Adrenal gland (tissue), 12 donors: ENCODE data around the gene NOP14. TPM values are rescaled to one million over a fixed set of nuclear protein-coding genes. Genes with fewer than 3 reads are reported as not detected.

ENCODE experiments used
- DNase-seq, 7 donors: peaks; one replicate each; pipeline ENCODE4 v3.0.0-alpha.2; 2019 to 2020
- H3K27ac ChIP-seq, 5 donors: fragments of 200-600 bp; sonication (generic) in 4 of 5; 1 replicate in 3 of 5; 2 replicates in 2 of 5; pipeline versions ENCODE4 v1.5.1 to v1.8.0; 2016 to 2020; ENCODE audit warnings: mild to moderate bottlenecking in 1 of 5
- H3K27me3 ChIP-seq: fragments of 200-600 bp; 2 replicates; pipeline ENCODE4 v1.8.0; 2021
- H3K36me3 ChIP-seq, 2 donors: fragments of 200-600 bp; replicated peaks in 1 of 2; 1 replicate in 1 of 2; 2 replicates in 1 of 2; pipeline versions ENCODE4 v1.5.1 to v1.8.0; 2018 to 2022
- H3K4me1 ChIP-seq, 2 donors: fragments of 200-600 bp; replicated peaks in 1 of 2; 1 replicate in 1 of 2; 2 replicates in 1 of 2; pipeline versions ENCODE4 v1.5.1 to v1.8.0; 2018 to 2021
- H3K4me3 ChIP-seq, 4 donors: fragments of 200-600 bp; sonication (generic) in 3 of 4; one replicate each; pipeline ENCODE4 v1.5.1; 2016 to 2018
- H3K9me3 ChIP-seq, 3 donors: fragments of 200-600 bp; sonication (generic) in 1 of 3; replicated peaks in 1 of 3; 1 replicate in 2 of 3; 2 replicates in 1 of 3; pipeline versions ENCODE4 v1.5.1 to v1.8.0; 2016 to 2021
- POLR2A ChIP-seq, 2 donors: fragments of 450-650 bp; IDR thresholded peaks; one replicate each; pipeline ENCODE4 v1.6.1; 2017; ENCODE audit warnings: antibody characterized with exemption in 2 of 2, mild to moderate bottlenecking in 2 of 2, moderate library complexity in 1 of 2
- WGBS, 4 donors: extraction: QIAGEN DNeasy Blood & Tissue Kit in 2 of 4; methylation state at CpG; one replicate each; pipeline versions ENCODE4 v1.1.5 to v1.1.7; 2013 to 2017; 5-methylcytosine and 5-hydroxymethylcytosine counted together
- intact Hi-C, 2 donors: fragments of 100-400 bp; cut with DNase I; formaldehyde crosslinking; loops; one replicate each; pipeline versions ENCODE4 v1.14.1 to v1.15.0; 2022 to 2023
- polyA plus RNA-seq, 3 donors: library from polyadenylated mRNA; stranded (reverse); fragments of 200-250 nt in 2 of 3; fragments of 350-450 nt in 1 of 3; fragmentation: Illumina TruSeq in 1 of 3; extraction: RNeasy Lipid Tissue Mini Kit (QIAGEN cat#74804) in 1 of 3; gene quantifications; one replicate each; pipeline ENCODE4 v1.2.3, GENCODE V29; 2013 to 2014
- total RNA-seq, 9 donors: library from RNA; depleted of rRNA in 4 of 9; stranded (reverse); fragments of >200 nt in 4 of 9; fragments of 120-200 nt in 1 of 9; fragmentation: NEBNext Ultra II Directional in 1 of 9; extraction: Animal tissue kit (Norgen Biotek cat#: 25700) in 1 of 9; gene quantifications; one replicate each; pipeline versions ENCODE4 v1.1.0 to v1.2.4, GENCODE V29; 2013 to 2023
- TF ChIP-seq, protein P1 (sequence below), 6 experiments: fragments of 450-650 bp in 4 of 6; fragments of 200-600 bp in 2 of 6; sonication (generic) in 1 of 6; IDR thresholded peaks; 1 replicate in 5 of 6; 2 replicates in 1 of 6; pipeline versions ENCODE4 v1.5.1 to v1.8.0; 2016 to 2021; ENCODE audit warnings: antibody characterized with exemption in 6 of 6, mild to moderate bottlenecking in 2 of 6, moderate library complexity in 1 of 6
- donor health status: healthy with polysubstance abuse.
- donor health status: Bipolar disorder and iron deficiency.
- donor health status: DM: yes; HTN: yes; CAD: no.
- donor health status: DM: no; HTN: no; CAD: no.
- donor health status: DM: no; HTN: no; CAD: no.
- donor health status: DM: yes; HTN: yes; CAD: no.

NOP14 gene
- total and polyA plus RNA-seq, 12 donors = 16.4 to 56.5 (median 25.5) TPM

- WGBS, 4 donors = 91 to 95% (median 93%) methylated on average over 39 to 41 of the region's 41 CpGs
Observed at GRCh38 chr4:2925931-2926860, 37.0 kb downstream of the NOP14 start.

GRCh38 chr4:2925496-2925895 is 37.7 kb downstream of the NOP14 start:
- Histone ChIP-seq H3K4me1 (no peaks in the 10 kb centered on the region), H3K27me3 (no peaks in the 10 kb centered on the region), H3K27ac (no peak overlapping the region), H3K4me3 (no peak overlapping the region), H3K9me3 (no peaks in the 10 kb centered on the region), H3K36me3 (peaks cover 0 to 79% of the 10 kb centered on the region in 2 donors)
- TF ChIP-seq POLR2A (IDR thresholded peaks at IDR 0.05) = no peak
- TF ChIP-seq, protein P1, sequence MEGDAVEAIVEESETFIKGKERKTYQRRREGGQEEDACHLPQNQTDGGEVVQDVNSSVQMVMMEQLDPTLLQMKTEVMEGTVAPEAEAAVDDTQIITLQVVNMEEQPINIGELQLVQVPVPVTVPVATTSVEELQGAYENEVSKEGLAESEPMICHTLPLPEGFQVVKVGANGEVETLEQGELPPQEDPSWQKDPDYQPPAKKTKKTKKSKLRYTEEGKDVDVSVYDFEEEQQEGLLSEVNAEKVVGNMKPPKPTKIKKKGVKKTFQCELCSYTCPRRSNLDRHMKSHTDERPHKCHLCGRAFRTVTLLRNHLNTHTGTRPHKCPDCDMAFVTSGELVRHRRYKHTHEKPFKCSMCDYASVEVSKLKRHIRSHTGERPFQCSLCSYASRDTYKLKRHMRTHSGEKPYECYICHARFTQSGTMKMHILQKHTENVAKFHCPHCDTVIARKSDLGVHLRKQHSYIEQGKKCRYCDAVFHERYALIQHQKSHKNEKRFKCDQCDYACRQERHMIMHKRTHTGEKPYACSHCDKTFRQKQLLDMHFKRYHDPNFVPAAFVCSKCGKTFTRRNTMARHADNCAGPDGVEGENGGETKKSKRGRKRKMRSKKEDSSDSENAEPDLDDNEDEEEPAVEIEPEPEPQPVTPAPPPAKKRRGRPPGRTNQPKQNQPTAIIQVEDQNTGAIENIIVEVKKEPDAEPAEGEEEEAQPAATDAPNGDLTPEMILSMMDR (IDR thresholded peaks at IDR 0.05) = no peak
- intact Hi-C loops = no loop called here
- peak in 1 of 7 donors; percentile 39 for DNase-seq
- whole genome bisulfite sequencing, 4 donors = 90 to 94% (median 93%) methylated on average over 5 of the region's 5 CpGs

More at GRCh38 chr4:2925931-2926860, 37.0 kb downstream of the NOP14 start:
- Histone ChIP-seq H3K4me1 (no peaks in the 10 kb centered on the region), H3K36me3 (peaks cover 0 to 86% of the 10 kb centered on the region in 2 donors), H3K27me3 (no peaks in the 10 kb centered on the region), H3K9me3 (no peaks in the 10 kb centered on the region), H3K27ac (no peak overlapping the region), H3K4me3 (no peak overlapping the region)
- intact Hi-C loops = no loop called here
- TF ChIP-seq POLR2A (IDR thresholded peaks at IDR 0.05) = no peak
- TF ChIP-seq, protein P1 (IDR thresholded peaks at IDR 0.05) = no peak
- DNase-seq = peak in 2 of 7 donors; percentile 13 to 52

- H3K4me3 ChIP-seq = no peak overlapping the region
- H3K9me3 ChIP-seq = no peaks in the 10 kb centered on the region
- H3K4me1 ChIP-seq = no peaks in the 10 kb centered on the region
- intact Hi-C loops = no loop called here
- H3K27me3 ChIP-seq = no peaks in the 10 kb centered on the region
- DNase-seq = peak in 2 of 7 donors; percentile 9 to 46
- H3K36me3 ChIP-seq = peaks cover 0 to 72% of the 10 kb centered on the region in 2 donors
- no peak overlapping the region for H3K27ac ChIP-seq
- WGBS, 4 donors = 87 to 95% (median 90%) methylated on average over 7 of the region's 7 CpGs
- no peak for TF ChIP-seq POLR2A (IDR thresholded peaks at IDR 0.05)
- TF ChIP-seq, protein P1 (IDR thresholded peaks at IDR 0.05) = no peak
Observed at GRCh38 chr4:2924765-2925301, 38.4 kb downstream of the NOP14 start.

- intact Hi-C loops = no loop called here
- Histone ChIP-seq H3K4me3 (no peak overlapping the region), H3K4me1 (no peaks in the 10 kb centered on the region), H3K27ac (no peak overlapping the region), H3K9me3 (no peaks in the 10 kb centered on the region), H3K27me3 (no peaks in the 10 kb centered on the region), H3K36me3 (peaks cover 0 to 68% of the 10 kb centered on the region in 2 donors)
- TF ChIP-seq, protein P1 (IDR thresholded peaks at IDR 0.05) = no peak
- no peak for TF ChIP-seq POLR2A (IDR thresholded peaks at IDR 0.05)
- DNase-seq = peak in 1 of 7 donors; percentile 44
- WGBS, 4 donors = 90 to 92% (median 91%) methylated on average over 7 to 8 of the region's 8 CpGs
Observed at GRCh38 chr4:2924286-2924685, 38.9 kb downstream of the NOP14 start.
